HG03196 (cell line): ENCODE measurements around the gene MAGEA9.
"Not testable (repeated sequence)": the region's sequence is repeated elsewhere in the genome, so short reads cannot be mapped to it uniquely, and the experiment has no call there.

Source experiments
- ATAC-seq: cut with Tn5 transposase; IDR thresholded peaks from one replicate; pipeline ENCODE4 v1.9.1; 2021; ENCODE audit not compliant: unreplicated experiment

MAGEA9 gene

DNA sequence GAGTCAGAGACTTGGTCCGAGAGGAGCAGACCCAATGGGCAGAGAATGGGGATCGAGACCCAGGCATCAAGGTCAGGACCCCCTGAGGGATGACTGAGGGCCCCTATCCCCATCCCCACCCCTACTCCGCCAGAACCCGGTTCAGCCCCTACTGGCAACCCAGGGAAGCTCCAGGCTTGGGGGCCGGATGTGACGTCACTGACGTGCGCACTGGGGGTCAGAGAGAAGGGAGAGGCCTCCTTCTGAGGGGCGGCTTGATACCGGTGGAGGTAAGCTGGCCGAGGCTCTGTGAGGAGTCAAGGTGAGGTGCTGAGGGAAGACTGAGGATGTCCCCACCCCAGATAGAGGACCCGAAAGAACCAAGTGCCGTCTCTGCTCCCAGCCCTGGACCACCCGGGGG lies at the start of gene MAGEA9:
MAGEA9 (plus strand) TSS at position 204 of the 400 bp plus-strand sequence. CDS start 4,281 bp downstream, outside the sequence.
- ATAC-seq: not testable (repeated sequence)

DNA sequence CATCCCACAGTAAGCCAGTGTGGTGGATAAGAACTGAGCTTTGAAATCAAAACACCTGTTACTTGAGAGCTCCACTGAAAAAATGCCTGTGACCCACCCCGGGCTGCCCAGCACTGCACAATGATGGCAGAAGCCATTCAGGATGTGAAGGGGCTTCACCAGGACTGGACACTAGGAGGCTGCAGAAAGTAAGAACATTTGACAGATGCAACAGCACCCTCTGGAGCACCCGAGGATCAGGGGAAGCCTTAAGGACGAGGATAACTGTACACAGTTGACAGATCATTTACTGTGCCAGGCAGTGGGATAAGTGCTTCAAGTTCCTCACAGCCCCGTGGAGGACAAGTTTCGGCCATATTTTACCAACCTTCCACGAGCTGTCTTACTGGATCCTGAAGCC lies 39.5 kb upstream of the MAGEA9 start:
- not testable (repeated sequence) for ATAC-seq

DNA sequence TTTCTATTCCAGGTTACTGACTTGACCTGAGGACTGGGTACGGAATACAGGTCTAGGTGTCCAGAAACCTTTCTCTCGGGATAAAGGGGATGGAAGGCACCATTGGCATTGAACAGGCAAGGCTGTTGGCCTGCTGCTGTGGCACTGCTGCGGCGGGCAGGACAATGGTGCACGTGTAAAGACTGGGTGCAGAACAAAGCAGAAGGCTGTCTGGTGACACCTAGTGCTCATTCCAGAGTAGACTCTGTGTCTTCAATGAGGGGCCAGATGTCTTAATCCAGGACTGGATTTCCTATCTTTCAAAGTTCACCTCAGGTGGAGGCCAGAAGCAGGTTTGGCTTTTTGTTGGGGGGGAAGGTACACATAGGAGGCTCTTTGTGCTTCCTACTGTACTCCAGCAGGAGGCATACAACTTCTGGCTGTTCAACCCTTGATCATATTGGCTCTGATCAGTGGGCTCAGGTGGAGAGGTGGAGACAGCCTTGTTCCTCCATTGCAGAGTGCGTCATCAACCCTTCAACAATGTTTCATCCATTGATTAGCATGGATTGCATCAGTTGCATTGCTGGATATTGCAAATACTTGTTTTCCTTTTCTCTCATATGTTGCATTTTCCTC lies 35.2 kb upstream of the MAGEA9 start:
- not testable (repeated sequence) for ATAC-seq

GRCh38 chrX:149757206-149758067 lies 24.3 kb upstream of the MAGEA9 start:
- ATAC-seq: no peak

DNA sequence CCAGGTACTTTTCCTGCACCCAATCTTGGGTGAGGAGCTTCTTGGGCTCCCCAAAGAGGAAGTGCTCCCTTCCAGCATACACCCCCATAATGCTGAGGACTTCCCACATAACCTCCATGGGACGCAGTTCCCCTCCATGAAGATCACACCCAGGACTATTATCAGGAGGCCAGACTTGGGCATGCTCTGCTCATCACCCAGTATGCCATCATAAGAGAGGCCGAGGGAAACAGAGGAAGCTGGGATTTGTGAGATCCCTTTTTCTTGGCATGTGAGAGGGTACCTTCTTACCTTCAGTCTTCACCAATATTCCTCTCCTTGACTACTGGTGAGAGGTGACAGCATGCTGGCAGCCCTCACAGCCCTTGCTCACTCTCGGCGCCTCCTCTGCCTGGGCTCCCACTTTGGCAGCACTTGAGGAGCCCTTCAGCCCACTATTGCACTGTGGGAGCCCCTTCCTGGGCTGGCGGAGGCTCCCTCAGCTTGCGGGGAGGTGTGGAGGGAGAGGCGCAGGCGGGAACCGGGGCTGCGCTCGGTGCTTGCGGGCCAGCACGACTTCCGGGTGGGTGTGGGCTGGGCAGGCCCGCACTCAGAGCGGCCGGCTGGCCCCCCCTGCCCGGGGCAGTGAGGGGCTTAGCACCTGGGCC lies 23.5 kb upstream of the MAGEA9 start:
- ATAC-seq: no peak

DNA sequence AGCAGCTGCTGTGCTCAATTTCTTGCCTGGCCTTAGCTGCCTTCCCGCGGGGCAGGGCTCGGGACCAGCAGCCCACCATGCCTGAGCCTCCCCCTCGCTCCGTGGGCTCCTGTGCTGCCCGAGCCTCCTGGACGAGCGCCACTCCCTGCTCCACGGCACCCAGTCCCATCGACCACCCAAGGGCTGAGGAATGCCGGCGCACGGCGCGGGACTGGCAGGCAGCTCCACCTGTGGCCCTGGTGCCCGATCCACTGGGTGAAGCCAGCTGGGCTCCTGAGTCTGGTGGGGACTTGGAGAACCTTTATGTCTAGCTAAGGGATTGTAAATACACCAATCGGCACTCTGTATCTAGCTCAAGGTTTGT lies 23.0 kb upstream of the MAGEA9 start:
- ATAC-seq: not testable (repeated sequence)

DNA sequence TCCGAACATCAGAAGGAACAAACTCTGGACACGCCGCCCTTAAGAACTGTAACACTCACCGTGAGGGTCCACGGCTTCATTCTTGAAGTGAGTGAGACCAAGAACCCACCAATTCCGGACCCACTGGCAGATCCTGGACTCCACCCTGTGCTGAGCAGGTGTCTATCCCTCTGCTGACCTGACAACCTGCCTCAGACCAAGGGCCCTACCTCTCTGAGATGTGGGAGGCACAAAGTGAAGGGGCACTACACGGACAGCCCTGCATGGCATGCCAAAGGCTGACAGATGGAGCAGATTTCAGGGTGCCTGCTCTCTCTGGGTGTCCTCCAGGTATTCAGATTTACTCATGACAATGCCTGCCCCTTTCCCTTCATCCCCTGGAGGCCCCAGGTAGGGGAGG lies 21.9 kb upstream of the MAGEA9 start:
- ATAC-seq: no peak

DNA sequence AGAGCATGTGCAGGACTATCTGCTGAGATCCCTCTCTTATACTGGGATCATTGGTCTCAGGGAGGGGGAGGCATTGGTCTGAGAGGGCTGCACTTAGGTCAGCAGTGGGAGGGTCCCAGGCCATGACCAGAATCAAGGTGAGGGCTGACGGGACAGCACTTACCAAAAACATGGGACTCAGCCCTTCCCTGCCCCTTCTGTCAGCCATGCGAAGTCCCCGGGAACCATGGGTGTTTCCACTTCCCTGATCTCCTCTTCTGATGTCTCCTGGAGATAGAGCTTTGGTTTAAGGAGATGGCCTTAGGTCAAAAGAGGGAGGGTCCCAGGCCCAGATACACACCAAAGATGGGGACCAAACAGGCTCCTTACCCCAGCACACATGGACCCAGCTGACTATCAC lies 20.8 kb upstream of the MAGEA9 start:
- no peak for ATAC-seq

- not testable (repeated sequence) for ATAC-seq
These were observed 19.7 kb upstream of the MAGEA9 start for GRCh38 chrX:149761858-149762674.

DNA sequence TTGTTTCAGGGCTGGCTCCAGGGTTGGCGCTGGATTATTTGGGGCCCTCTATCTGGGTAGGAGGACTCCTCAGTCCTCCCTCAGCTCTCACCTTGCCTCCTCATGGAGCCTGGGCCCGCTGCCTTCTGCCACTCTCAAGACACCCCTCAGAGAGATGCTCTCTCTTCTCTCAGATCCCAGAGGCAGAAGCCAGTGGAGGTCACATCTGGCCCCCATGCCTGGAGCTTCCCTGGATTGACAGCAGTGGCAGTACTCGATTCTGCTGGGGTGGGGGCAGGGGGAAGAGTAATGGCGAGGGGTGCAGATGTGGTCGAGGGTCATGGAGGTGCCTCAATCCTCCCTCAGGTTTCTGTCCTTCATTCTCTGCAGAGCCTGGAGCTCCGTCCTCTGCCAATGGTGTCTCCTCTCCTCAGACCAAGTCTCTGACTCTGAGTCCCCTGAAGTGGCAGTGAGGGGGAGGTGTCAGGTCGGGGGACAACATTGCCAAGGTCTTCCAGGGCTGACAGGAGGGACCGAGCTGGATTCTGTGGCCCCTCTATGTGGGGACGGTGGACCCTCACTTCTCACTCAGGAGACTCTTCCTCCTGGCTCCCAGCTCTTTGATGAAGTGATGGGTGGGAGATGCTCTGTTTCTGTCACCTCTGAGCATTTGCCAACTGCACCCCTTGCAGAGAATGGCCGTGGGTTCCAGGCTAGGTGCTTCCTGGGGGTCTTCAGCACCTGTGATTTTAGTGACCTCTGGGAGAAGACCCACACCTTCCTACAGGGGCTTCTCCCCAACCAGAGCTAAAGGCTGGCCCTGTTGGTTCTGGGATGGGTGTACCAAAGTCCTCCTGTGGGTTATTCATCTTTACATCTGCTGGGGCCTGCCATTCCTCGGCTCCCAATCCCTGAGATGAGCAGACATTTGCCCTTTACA lies 18.8 kb upstream of the MAGEA9 start:
- ATAC-seq: no peak

DNA sequence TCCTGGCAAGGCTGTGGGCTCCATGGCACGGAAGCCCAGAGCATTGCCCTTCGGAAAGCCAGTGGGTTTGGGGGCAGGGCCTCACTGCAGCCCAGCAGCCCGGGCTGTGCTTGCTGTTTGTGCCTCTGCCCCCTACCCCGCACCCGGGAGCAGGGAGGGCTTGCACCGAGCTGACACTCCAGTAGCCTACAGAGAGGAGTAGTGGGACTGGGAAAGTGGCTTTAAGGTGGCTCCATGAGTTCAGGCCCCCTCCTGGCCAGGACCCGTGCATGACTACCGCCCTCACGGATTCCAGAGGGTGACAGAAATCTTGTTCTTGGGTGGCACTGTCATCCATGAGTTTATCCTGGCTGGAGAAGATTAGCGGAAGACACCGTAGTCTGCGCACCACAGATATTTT lies 11.4 kb upstream of the MAGEA9 start:
- ATAC-seq: not testable (repeated sequence)

DNA sequence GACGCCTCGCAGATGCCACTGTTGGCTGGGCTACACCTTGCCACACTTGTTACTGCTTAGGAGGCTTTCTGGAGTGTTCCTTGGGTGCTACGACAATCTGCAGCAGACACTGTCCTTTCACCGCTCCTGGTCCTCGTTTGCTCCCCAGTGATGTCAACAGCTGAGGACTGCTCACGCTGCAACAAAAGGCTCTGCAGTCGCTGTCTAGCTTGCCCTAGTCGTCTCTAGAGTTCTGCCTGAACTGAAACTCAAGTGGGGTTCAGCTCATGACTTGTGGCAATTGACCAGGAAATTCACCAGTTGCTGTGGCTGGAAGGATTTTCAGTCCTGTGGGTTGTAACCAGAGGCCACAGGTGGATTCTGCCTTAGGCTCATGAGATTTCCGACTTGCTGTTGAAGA lies 8.7 kb upstream of the MAGEA9 start:
- ATAC-seq: not testable (repeated sequence)

GRCh38 chrX:149773768-149774167 lies 8.0 kb upstream of the MAGEA9 start, which contains the start of gene HSFX1:
Gene HSFX1 (plus strand): TSS chrX:149774068. CDS start chrX:149774682, 614 bp downstream.
- ATAC-seq: not testable (repeated sequence)

DNA sequence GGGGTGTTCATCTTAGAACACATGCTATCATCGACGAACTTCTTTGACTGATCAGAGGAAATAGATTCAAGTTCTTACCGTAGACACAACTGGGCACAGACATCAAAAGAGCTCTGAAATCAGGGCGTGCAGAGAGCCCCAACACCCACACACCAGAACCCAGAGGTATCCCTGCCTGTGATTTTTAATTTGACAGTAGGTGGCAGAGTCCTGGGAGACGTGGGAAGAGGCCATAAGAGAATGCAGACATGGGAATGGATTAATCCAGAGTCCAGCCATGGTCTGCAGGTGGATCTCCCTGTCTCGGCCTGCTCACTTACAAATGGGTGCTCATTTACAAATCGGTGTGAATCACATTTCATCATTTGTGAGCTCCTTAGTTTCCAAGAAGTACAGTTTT lies 3.7 kb upstream of the MAGEA9 start:
- not testable (repeated sequence) for ATAC-seq

GRCh38 chrX:149795531-149795930 lies 13.8 kb downstream of the MAGEA9 start:
- ATAC-seq: peak; percentile 85

DNA sequence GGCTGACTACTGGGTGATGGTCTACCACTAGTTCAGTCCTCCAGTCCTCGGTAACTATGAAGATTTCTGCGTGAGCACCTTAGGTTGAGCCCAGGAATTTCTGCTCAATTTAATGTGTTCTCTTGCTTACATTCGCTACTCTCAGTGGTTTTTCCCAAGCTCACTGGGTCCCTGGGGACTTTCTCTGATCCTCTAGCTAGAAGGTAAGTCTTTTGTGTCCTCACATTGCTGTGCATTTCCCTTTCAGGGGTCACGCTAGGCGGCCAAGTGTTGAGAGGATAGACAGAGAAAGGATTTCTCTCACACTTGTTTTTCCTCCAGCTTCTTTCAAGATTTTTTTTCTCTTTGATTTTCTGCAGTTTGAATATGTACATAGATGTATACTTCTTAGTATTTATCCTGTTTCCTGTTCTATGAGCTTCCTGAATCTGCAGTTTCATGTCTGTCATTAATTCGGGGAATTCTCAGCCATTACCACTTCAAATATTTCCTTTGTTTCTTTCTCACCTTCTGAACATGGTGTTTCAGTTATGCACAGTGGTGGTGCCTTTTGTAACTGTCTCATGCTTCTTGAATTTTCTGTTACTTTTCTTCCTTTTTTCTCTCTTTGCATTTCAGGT lies 17.5 kb downstream of the MAGEA9 start:
- ATAC-seq: no peak

GRCh38 chrX:149799938-149800337 lies 18.2 kb downstream of the MAGEA9 start:
- no peak for ATAC-seq

- no peak for ATAC-seq
These were observed 21.8 kb downstream of the MAGEA9 start for GRCh38 chrX:149803458-149804062.

DNA sequence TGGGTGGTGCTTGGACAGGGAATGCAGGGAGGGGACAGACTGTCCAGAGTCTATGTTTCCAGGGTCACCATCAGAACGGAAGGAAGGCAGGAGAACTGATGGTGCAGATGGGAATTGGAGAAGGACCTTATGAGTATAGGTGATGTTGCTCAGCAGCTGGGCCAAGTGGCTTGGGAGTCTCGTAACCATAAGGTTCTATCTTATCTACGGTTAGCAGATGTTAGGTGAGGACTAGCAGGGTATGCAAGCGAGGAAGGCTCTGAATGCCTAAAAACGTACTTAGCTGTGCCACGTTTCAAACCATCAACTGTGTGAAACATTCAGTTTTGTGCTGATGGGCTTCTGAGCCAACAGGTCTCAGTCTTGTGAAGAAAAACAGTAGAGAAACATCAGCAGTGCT lies 22.4 kb downstream of the MAGEA9 start:
- no peak for ATAC-seq
